GM12892 (cell line): ENCODE results near the gene TPBGL.

Experiments used
- POLR2A ChIP-seq: IDR thresholded peaks from 2 replicates; pipeline ENCODE4 v1.6.1; 2011; ENCODE audit warnings: low read depth, low read length, control low read depth
- POLR2AphosphoS5 ChIP-seq: IDR thresholded peaks from 2 replicates; pipeline ENCODE4 v1.6.1; 2011; ENCODE audit warnings: low read depth, low read length, control low read depth
- TAF1 ChIP-seq: IDR thresholded peaks from 2 replicates; pipeline ENCODE4 v1.6.1; 2011; ENCODE audit warnings: low read depth, mild to moderate bottlenecking, control low read depth, low read length, borderline replicate concordance

DNA sequence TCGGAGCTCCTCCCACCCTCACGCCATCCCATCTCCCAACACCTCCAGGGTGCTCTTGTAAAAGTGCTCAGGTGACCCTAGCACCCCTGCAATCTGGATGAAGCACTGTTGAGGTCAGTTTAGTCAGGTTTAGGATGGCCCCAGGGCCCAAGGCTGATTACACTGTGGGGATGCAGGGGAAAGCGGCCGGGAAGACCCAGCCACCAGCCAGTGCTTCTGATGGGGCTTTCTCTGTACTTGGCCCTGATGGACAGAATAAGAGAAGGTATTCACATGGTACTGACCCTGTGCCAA lies 28.7 kb downstream of the TPBGL start:
- TF ChIP-seq POLR2A (no peak), POLR2AphosphoS5 (no peak), TAF1 (no peak)
